ENCODE measurements around the gene PHLDB1. TPM values are rescaled to one million over a fixed set of nuclear protein-coding genes. Genes with fewer than 3 reads are reported as not detected.

Gene PHLDB1
- total RNA-seq, 1 experiment from 2014 or later: 48.7 TPM

DNA sequence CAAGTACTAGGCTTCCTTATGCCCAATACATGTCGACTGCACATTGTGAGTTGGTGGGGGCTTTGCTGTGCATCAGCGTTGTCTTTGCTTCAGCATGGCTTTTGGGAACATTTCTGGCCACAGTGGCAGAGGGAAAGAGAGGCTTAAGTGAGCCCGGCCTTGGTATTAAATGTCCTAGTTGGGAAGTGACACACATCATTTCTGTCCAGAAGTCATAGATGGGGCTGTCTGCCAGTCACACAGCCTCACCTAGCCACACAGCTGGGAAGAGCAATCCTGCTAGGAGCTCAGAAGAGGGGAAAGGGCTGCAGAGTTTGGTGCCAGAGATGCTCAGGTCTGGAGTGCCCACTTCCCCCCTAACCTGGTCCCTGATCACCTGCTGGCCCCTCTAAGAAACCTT, 44.4 kb downstream of the PHLDB1 start:
- POLR2A ChIA-PET (ENCODE audit: low non-redundant PET): no interaction called here
- no peaks in the 10 kb centered on the region for H3K4me1 ChIP-seq (ENCODE audit: insufficient read depth, low read length, poor library complexity, severe bottlenecking)
- no peak overlapping the region for H3K27ac ChIP-seq (ENCODE audit: low read depth, low read length, poor library complexity, severe bottlenecking)
- DNase-seq (ENCODE audit: low spot score): no peak
- CTCF ChIA-PET: no interaction called here
- no peak for TF ChIP-seq EZH2 (IDR thresholded peaks at IDR 0.05; ENCODE audit: borderline replicate concordance, low read depth, low read length, poor library complexity, severe bottlenecking)
- TF ChIP-seq, protein P1, sequence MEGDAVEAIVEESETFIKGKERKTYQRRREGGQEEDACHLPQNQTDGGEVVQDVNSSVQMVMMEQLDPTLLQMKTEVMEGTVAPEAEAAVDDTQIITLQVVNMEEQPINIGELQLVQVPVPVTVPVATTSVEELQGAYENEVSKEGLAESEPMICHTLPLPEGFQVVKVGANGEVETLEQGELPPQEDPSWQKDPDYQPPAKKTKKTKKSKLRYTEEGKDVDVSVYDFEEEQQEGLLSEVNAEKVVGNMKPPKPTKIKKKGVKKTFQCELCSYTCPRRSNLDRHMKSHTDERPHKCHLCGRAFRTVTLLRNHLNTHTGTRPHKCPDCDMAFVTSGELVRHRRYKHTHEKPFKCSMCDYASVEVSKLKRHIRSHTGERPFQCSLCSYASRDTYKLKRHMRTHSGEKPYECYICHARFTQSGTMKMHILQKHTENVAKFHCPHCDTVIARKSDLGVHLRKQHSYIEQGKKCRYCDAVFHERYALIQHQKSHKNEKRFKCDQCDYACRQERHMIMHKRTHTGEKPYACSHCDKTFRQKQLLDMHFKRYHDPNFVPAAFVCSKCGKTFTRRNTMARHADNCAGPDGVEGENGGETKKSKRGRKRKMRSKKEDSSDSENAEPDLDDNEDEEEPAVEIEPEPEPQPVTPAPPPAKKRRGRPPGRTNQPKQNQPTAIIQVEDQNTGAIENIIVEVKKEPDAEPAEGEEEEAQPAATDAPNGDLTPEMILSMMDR (conservative IDR thresholded peaks at IDR 0.05; ENCODE audit: low read depth, low read length): no peak
- no peak overlapping the region for H3K4me3 ChIP-seq (ENCODE audit: low read depth, low read length, poor library complexity, severe bottlenecking)
- no TSS peak for BruUV-seq (replicated peaks)
- H3K27me3 ChIP-seq (replicated peaks; ENCODE audit: insufficient read depth, low read depth, low read length, poor library complexity): no peaks in the 10 kb centered on the region
- intact Hi-C loops (cut with micrococcal nuclease; ENCODE audit: unreplicated experiment): no loop called here
- H3K36me3 ChIP-seq (ENCODE audit: insufficient read depth, low read length, poor library complexity, severe bottlenecking): peaks cover 19% of the 10 kb centered on the region
- no peaks in the 10 kb centered on the region for H3K9me3 ChIP-seq (ENCODE audit: low read depth, low read length, poor library complexity, severe bottlenecking)

DNA sequence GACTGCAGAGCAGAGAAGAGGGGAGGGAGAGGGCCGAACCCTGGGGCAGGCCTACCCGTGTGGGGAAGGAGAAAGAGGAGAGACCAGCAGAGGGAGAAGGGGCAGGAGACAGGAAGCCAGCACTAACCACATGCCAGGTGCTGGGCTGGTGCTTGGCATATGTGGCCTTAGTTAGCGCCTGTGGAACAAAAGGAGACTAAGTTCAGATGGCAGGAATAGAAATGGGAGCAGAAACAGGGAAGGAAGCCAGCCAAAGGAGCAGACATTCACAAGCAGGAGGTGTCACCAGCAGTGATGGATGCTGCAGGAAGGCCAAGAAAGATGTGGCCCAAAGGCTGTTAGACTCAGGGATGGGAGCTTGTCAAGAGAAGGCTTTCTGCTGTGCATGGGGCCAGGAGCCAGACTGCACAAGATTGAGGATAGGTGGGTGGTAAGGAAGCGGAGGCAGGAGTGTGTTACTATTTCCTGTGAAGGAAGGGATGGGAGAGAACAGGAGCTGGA, 45.3 kb downstream of the PHLDB1 start:
- no peak overlapping the region for H3K4me3 ChIP-seq (ENCODE audit: low read depth, low read length, poor library complexity, severe bottlenecking)
- TF ChIP-seq, protein P1 (conservative IDR thresholded peaks at IDR 0.05; ENCODE audit: low read depth, low read length): no peak
- no peak for TF ChIP-seq EZH2 (IDR thresholded peaks at IDR 0.05; ENCODE audit: borderline replicate concordance, low read depth, low read length, poor library complexity, severe bottlenecking)
- ChIA-PET POLR2A (ENCODE audit: low non-redundant PET) (no interaction called here), CTCF (no interaction called here)
- peaks cover 19% of the 10 kb centered on the region for H3K36me3 ChIP-seq (ENCODE audit: insufficient read depth, low read length, poor library complexity, severe bottlenecking)
- no peak for DNase-seq (ENCODE audit: low spot score)
- no TSS peak for BruUV-seq (replicated peaks)
- intact Hi-C loops (cut with micrococcal nuclease; ENCODE audit: unreplicated experiment): no loop called here
- no peaks in the 10 kb centered on the region for H3K4me1 ChIP-seq (ENCODE audit: insufficient read depth, low read length, poor library complexity, severe bottlenecking)
- no peaks in the 10 kb centered on the region for H3K9me3 ChIP-seq (ENCODE audit: low read depth, low read length, poor library complexity, severe bottlenecking)
- no peak overlapping the region for H3K27ac ChIP-seq (ENCODE audit: low read depth, low read length, poor library complexity, severe bottlenecking)
- no peaks in the 10 kb centered on the region for H3K27me3 ChIP-seq (replicated peaks; ENCODE audit: insufficient read depth, low read depth, low read length, poor library complexity)

DNA sequence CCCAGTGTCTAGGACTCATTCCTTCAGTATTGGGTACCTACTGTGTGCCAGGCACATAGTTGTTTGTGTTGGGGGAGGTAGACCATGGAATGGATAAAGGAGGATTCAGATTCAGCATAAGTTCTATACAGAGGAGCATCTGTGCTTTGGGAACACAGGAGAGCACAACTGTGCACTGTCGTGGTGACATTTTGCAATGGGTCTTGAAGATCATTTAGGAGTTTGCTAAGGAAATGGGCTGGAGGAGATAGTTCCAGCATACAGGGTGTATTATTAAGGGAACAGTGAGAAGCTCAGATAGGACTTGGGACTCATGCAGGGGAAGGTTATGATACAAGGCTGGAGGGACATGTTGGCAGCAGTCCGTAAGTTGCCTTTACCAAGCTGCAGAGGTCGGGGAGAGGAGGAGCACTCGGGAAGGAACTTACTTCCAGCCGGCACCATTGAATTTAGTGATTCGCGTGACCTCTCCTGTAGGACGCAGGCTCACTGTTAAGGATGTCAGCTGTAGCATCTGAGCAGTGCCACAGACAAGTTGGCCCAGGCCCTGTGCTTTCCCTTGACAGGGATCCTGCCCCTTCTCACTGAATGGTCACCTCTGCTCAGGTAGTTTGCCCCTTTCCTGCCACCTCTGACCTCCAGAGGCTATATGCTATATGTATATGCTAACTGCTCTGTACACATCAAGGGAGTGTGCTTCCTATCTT, 46.4 kb downstream of the PHLDB1 start:
- ChIA-PET POLR2A (ENCODE audit: low non-redundant PET) (no interaction called here), CTCF (no interaction called here)
- Histone ChIP-seq H3K27ac (ENCODE audit: low read depth, low read length, poor library complexity, severe bottlenecking) (no peak overlapping the region), H3K27me3 (replicated peaks; ENCODE audit: insufficient read depth, low read depth, low read length, poor library complexity) (no peaks in the 10 kb centered on the region), H3K4me1 (ENCODE audit: insufficient read depth, low read length, poor library complexity, severe bottlenecking) (no peaks in the 10 kb centered on the region), H3K9me3 (ENCODE audit: low read depth, low read length, poor library complexity, severe bottlenecking) (no peaks in the 10 kb centered on the region), H3K36me3 (ENCODE audit: insufficient read depth, low read length, poor library complexity, severe bottlenecking) (peaks cover 19% of the 10 kb centered on the region), H3K4me3 (ENCODE audit: low read depth, low read length, poor library complexity, severe bottlenecking) (no peak overlapping the region)
- DNase-seq (ENCODE audit: low spot score): no peak
- intact Hi-C loops (cut with micrococcal nuclease; ENCODE audit: unreplicated experiment): no loop called here
- no TSS peak for BruUV-seq (replicated peaks)
- no peak for TF ChIP-seq EZH2 (IDR thresholded peaks at IDR 0.05; ENCODE audit: borderline replicate concordance, low read depth, low read length, poor library complexity, severe bottlenecking)
- TF ChIP-seq, protein P1 (conservative IDR thresholded peaks at IDR 0.05; ENCODE audit: low read depth, low read length): no peak

All from A673 (cell line).